ENCODE results near the gene PLXNA4. TPM values are rescaled to one million over a fixed set of nuclear protein-coding genes. Genes with fewer than 3 reads are reported as not detected.

Gene PLXNA4
- total RNA-seq, 1 donor from 2014 or later, result 3.3 TPM

DNA sequence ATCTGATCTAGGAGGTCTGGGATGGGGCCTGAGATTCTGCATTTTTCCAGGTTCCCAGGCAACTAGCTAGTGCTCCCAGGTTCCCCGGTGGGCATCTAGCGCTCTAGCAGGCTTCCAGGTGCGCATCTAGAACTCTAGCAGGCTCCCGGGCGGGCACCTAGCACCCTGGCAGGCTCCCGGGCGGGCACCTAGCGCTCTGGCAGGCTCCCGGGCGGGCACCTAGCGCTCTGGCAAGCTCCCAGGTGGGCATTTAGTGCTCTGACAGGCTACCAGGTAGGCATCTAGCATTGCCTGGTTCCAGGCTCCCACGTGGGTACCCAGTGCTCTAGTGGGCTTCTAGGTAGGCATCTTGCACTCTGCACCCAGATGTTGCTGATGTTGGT, 414.7 kb downstream of the PLXNA4 start:
- no peak overlapping the region for H3K4me3 Mint-ChIP-seq (ENCODE audit: unreplicated experiment)
- no peak overlapping the region for H3K27ac ChIP-seq (ENCODE audit: low read depth, low read length)
- H3K4me1 Mint-ChIP-seq (ENCODE audit: low read depth, unreplicated experiment), result peaks cover 18% of the 10 kb centered on the region
- no peak overlapping the region for H3K4me3 ChIP-seq (ENCODE audit: insufficient read depth, low read depth, low read length)
- H3K36me3 Mint-ChIP-seq (ENCODE audit: low read depth, unreplicated experiment), result peaks cover 3% of the 10 kb centered on the region
- no peak for DNase-seq (ENCODE audit: low read depth)
- no peaks in the 10 kb centered on the region for H3K79me2 ChIP-seq (ENCODE audit: insufficient read depth, low read length)
- FAIRE-seq, result no peak
- no peaks in the 10 kb centered on the region for H3K27me3 ChIP-seq (ENCODE audit: insufficient read depth, low read length)
- no peaks in the 10 kb centered on the region for H3K9me3 ChIP-seq (ENCODE audit: insufficient read depth, low read depth, low read length)
- no peak overlapping the region for H3K9ac ChIP-seq (ENCODE audit: low read length)
- H3K4me2 ChIP-seq (ENCODE audit: low read length), result no peak overlapping the region
- H3K9me3 Mint-ChIP-seq (ENCODE audit: unreplicated experiment), result peaks cover 7% of the 10 kb centered on the region
- no peak for TF ChIP-seq EZH2 (IDR thresholded peaks at IDR 0.05; ENCODE audit: insufficient read depth, low read length)
- TF ChIP-seq, protein P1, sequence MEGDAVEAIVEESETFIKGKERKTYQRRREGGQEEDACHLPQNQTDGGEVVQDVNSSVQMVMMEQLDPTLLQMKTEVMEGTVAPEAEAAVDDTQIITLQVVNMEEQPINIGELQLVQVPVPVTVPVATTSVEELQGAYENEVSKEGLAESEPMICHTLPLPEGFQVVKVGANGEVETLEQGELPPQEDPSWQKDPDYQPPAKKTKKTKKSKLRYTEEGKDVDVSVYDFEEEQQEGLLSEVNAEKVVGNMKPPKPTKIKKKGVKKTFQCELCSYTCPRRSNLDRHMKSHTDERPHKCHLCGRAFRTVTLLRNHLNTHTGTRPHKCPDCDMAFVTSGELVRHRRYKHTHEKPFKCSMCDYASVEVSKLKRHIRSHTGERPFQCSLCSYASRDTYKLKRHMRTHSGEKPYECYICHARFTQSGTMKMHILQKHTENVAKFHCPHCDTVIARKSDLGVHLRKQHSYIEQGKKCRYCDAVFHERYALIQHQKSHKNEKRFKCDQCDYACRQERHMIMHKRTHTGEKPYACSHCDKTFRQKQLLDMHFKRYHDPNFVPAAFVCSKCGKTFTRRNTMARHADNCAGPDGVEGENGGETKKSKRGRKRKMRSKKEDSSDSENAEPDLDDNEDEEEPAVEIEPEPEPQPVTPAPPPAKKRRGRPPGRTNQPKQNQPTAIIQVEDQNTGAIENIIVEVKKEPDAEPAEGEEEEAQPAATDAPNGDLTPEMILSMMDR (IDR thresholded peaks at IDR 0.05; ENCODE audit: insufficient read depth, low read depth, low read length), result no peak
- no peak overlapping the region for H3K27ac Mint-ChIP-seq (ENCODE audit: unreplicated experiment)
- H3K27me3 Mint-ChIP-seq (ENCODE audit: low read depth, unreplicated experiment), result peaks cover 57% of the 10 kb centered on the region
- H2AFZ ChIP-seq (ENCODE audit: low read depth, low read length), result no peak overlapping the region
- H4K20me1 ChIP-seq (ENCODE audit: insufficient read depth, low read length), result no peaks in the 10 kb centered on the region
- no peaks in the 10 kb centered on the region for H3K4me1 ChIP-seq (ENCODE audit: insufficient read depth, low read length)
- H3K36me3 ChIP-seq (ENCODE audit: insufficient read depth, low read length), result no peaks in the 10 kb centered on the region

DNA sequence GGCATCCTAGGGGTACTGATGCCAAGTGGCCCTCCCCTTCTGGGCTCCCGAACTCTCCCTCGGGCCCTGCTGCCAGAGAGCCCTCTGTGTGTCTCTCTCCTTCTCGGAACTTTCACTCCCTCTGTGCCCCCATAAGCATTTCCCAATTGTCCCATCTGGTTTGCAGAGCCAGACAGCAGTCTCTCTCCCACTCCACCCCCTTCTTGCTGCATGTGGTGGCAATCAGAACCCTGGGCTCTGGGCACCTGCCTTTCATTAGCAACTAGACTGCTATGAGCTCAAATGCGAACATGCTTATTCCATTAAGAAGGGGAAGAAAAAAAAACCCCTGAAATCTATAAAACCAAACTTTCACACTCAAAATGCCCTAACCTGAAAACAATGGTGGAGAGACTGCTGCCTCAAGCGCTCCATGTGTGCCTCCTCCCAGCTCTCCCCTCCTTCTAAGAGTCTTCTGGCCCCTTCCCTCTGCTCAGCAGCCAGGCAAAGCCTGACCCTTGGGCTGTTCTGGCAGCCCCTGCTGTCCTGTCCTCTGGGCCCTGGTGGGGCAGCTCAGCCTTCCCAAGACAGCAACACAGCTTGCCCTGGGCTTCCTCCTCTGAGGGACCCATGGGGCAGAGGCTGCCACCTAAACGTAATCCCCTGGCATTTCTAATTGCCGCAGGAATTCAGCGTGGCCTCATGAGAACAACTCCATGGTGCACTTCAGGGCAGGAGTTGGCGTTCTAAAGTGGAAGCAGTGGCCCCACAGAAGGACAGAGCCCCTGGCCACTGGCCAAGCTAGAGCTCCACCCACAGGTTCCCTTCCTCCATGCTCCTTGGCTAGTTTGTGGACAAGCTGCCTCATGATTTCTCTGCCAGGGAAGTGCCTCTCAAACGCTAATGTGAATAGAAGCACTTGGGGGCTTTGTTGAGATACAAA, 415.4 kb downstream of the PLXNA4 start:
- no peak overlapping the region for H3K4me3 Mint-ChIP-seq (ENCODE audit: unreplicated experiment)
- Histone ChIP-seq H3K4me1 (ENCODE audit: insufficient read depth, low read length) (no peaks in the 10 kb centered on the region), H3K4me3 (ENCODE audit: insufficient read depth, low read depth, low read length) (no peak overlapping the region), H3K27me3 (ENCODE audit: insufficient read depth, low read length) (no peaks in the 10 kb centered on the region), H3K9ac (ENCODE audit: low read length) (no peak overlapping the region), H3K4me2 (ENCODE audit: low read length) (no peak overlapping the region), H2AFZ (ENCODE audit: low read depth, low read length) (no peak overlapping the region), H3K36me3 (ENCODE audit: insufficient read depth, low read length) (no peaks in the 10 kb centered on the region), H3K27ac (ENCODE audit: low read depth, low read length) (no peak overlapping the region), H3K79me2 (ENCODE audit: insufficient read depth, low read length) (no peaks in the 10 kb centered on the region), H4K20me1 (ENCODE audit: insufficient read depth, low read length) (no peaks in the 10 kb centered on the region), H3K9me3 (ENCODE audit: insufficient read depth, low read depth, low read length) (no peaks in the 10 kb centered on the region)
- no peak overlapping the region for H3K27ac Mint-ChIP-seq (ENCODE audit: unreplicated experiment)
- no peak for FAIRE-seq
- H3K4me1 Mint-ChIP-seq (ENCODE audit: low read depth, unreplicated experiment), result peaks cover 18% of the 10 kb centered on the region
- peaks cover 56% of the 10 kb centered on the region for H3K27me3 Mint-ChIP-seq (ENCODE audit: low read depth, unreplicated experiment)
- TF ChIP-seq, protein P1 (IDR thresholded peaks at IDR 0.05; ENCODE audit: insufficient read depth, low read depth, low read length), result no peak
- TF ChIP-seq EZH2 (IDR thresholded peaks at IDR 0.05; ENCODE audit: insufficient read depth, low read length), result no peak
- H3K36me3 Mint-ChIP-seq (ENCODE audit: low read depth, unreplicated experiment), result peaks cover 4% of the 10 kb centered on the region
- H3K9me3 Mint-ChIP-seq (ENCODE audit: unreplicated experiment), result peaks cover 9% of the 10 kb centered on the region
- peak; percentile 16 for DNase-seq (ENCODE audit: low read depth)

DNA sequence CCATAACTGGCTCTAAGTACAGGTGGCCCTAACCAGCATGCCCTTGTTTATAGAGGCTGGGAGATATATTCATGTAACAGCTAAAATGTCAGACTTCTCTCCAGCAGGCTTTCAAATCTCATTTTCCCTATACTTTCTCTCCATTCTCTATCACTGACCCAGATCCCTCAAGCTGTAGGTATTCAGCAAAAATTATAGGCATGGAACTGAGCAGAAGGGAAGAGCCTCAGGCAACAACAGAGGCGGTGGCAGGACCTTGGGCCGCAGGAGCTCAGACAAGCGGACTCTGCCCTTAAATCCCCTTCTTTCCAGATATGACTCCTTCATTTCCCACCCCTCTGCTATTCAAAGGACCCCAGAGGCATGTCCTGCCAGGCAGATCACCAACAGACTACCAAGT, 417.4 kb downstream of the PLXNA4 start:
- Histone ChIP-seq H2AFZ (ENCODE audit: low read depth, low read length) (no peak overlapping the region), H3K4me1 (ENCODE audit: insufficient read depth, low read length) (no peaks in the 10 kb centered on the region), H3K4me2 (ENCODE audit: low read length) (no peak overlapping the region), H4K20me1 (ENCODE audit: insufficient read depth, low read length) (no peaks in the 10 kb centered on the region), H3K4me3 (ENCODE audit: insufficient read depth, low read depth, low read length) (no peak overlapping the region), H3K9ac (ENCODE audit: low read length) (no peak overlapping the region), H3K36me3 (ENCODE audit: insufficient read depth, low read length) (no peaks in the 10 kb centered on the region), H3K9me3 (ENCODE audit: insufficient read depth, low read depth, low read length) (no peaks in the 10 kb centered on the region), H3K79me2 (ENCODE audit: insufficient read depth, low read length) (no peaks in the 10 kb centered on the region), H3K27ac (ENCODE audit: low read depth, low read length) (no peak overlapping the region), H3K27me3 (ENCODE audit: insufficient read depth, low read length) (no peaks in the 10 kb centered on the region)
- TF ChIP-seq, protein P1 (IDR thresholded peaks at IDR 0.05; ENCODE audit: insufficient read depth, low read depth, low read length), result no peak
- no peak for TF ChIP-seq EZH2 (IDR thresholded peaks at IDR 0.05; ENCODE audit: insufficient read depth, low read length)
- Mint-ChIP-seq H3K4me1 (ENCODE audit: low read depth, unreplicated experiment) (peaks cover 14% of the 10 kb centered on the region), H3K36me3 (ENCODE audit: low read depth, unreplicated experiment) (peaks cover 9% of the 10 kb centered on the region), H3K27me3 (ENCODE audit: low read depth, unreplicated experiment) (peaks cover 65% of the 10 kb centered on the region), H3K9me3 (ENCODE audit: unreplicated experiment) (peaks cover 9% of the 10 kb centered on the region), H3K27ac (ENCODE audit: unreplicated experiment) (no peak overlapping the region), H3K4me3 (ENCODE audit: unreplicated experiment) (no peak overlapping the region)
- FAIRE-seq, result no peak
- DNase-seq (ENCODE audit: low read depth), result no peak

All from astrocyte (in vitro differentiated cells and primary cell).